Upper lobe of left lung (tissue), 6 donors: Measurements from ENCODE around the gene FAM83D. TPM values are rescaled to one million over a fixed set of nuclear protein-coding genes. Genes with fewer than 3 reads are reported as not detected.

Experiments
- ATAC-seq, 2 donors: fragments of 200-7000 bp; cut with Tn5 transposase; one replicate each; pipeline ENCODE4 v1.9.1; 2022; ENCODE audit warnings: mild to moderate bottlenecking in 2 of 2, moderate library complexity in 2 of 2; ENCODE audit not compliant: low FRiP score in 2 of 2
- DNase-seq, 2 donors: peaks; one replicate each; pipeline ENCODE4 v3.0.0-alpha.2; 2019 to 2020
- H3K27ac ChIP-seq, 4 donors: fragments of 200-600 bp; sonication (generic); one replicate each; pipeline ENCODE4 v1.5.1; 2016 to 2019
- H3K27me3 ChIP-seq, 4 donors: fragments of 200-600 bp; sonication (generic); one replicate each; pipeline ENCODE4 v1.5.1; 2017 to 2019
- H3K36me3 ChIP-seq, 4 donors: fragments of 200-600 bp; sonication (generic); one replicate each; pipeline ENCODE4 v1.5.1; 2016 to 2019
- H3K4me1 ChIP-seq, 4 donors: fragments of 200-600 bp; sonication (generic); one replicate each; pipeline ENCODE4 v1.5.1; 2018 to 2019
- H3K4me3 ChIP-seq, 4 donors: fragments of 200-600 bp; sonication (generic); one replicate each; pipeline ENCODE4 v1.5.1; 2017 to 2019; ENCODE audit warnings: mild to moderate bottlenecking in 2 of 4, moderate library complexity in 1 of 4
- H3K9me3 ChIP-seq, 4 donors: fragments of 200-600 bp; sonication (generic); one replicate each; pipeline ENCODE4 v1.5.1; 2018 to 2019
- EP300 ChIP-seq, 4 donors: sonication (generic); formaldehyde crosslinking; IDR thresholded peaks; one replicate each; pipeline ENCODE4 v1.5.1; 2017; ENCODE audit warnings: antibody characterized with exemption in 4 of 4, control low read depth in 2 of 4
- POLR2A ChIP-seq, 4 donors: fragments of 450-650 bp; IDR thresholded peaks; one replicate each; pipeline ENCODE4 v1.5.1; 2016 to 2017; ENCODE audit warnings: antibody characterized with exemption in 4 of 4, mild to moderate bottlenecking in 2 of 4
- POLR2AphosphoS5 ChIP-seq, 2 donors: sonication (generic); formaldehyde crosslinking; IDR thresholded peaks; one replicate each; pipeline ENCODE4 v1.5.1; 2017; ENCODE audit warnings: antibody characterized with exemption in 2 of 2
- WGBS, 2 donors: methylation state at CpG; one replicate each; pipeline ENCODE4 v1.1.5; 2017 to 2018; 5-methylcytosine and 5-hydroxymethylcytosine counted together
- total RNA-seq, 6 donors: library from RNA; depleted of rRNA in 4 of 6; stranded (reverse); fragments of >200 nt in 4 of 6; gene quantifications; one replicate each; pipeline versions ENCODE4 v1.1.0 to v1.2.1, GENCODE V29; 2016 to 2021
- TF ChIP-seq, protein P1 (sequence below), 6 experiments: fragments of 450-650 bp in 4 of 6; fragments of 200-600 bp in 2 of 6; sonication (generic) in 2 of 6; IDR thresholded peaks; one replicate each; pipeline ENCODE4 v1.5.1; 2016 to 2019; ENCODE audit warnings: antibody characterized with exemption in 6 of 6
- donor health status: DM: no; HTN: no; CAD: no; lungs with moderate emphysema.
- donor health status: DM: no; HTN: yes; CAD: no; lungs with severe emphysema.

Gene FAM83D
- total RNA-seq, 6 donors from 2014 or later, result 1.0 to 4.8 (median 3.0) TPM

DNA sequence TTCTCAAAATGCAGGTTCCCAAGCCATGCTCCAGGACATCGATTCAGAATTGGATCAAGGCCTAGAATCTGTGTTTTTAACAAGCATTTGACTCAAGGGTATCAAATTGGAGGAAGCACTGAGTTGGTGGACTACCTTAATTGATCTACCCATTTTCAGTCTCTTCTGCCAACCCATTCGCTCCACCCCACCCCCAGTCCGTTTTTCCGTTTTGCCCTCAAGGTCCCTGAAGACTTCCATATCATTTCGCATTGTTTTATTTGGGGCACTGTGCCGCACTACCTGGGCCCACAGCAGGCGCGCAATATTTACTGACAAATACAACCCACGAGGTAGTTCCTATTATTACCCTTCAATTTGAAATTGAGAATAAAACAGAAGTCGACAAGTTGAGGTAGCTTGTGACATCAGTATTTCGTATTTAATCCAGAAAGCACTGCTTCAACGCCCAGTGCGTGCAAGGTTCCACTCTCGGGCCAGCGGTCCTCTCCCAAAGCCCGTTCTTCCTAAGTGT is 35.4 kb downstream of the FAM83D start:
- Histone ChIP-seq H3K4me1 (peaks cover 9 to 14% (median 14%) of the 10 kb centered on the region in 4 donors), H3K36me3 (peaks cover 0 to 5% (median 0%) of the 10 kb centered on the region in 4 donors), H3K9me3 (no peaks in the 10 kb centered on the region), H3K27me3 (no peaks in the 10 kb centered on the region), H3K4me3 (peak overlapping the region; percentile 54 to 94 (median 89)), H3K27ac (peak overlapping the region; percentile 55 to 90 (median 86))
- TF ChIP-seq POLR2A (IDR thresholded peaks at IDR 0.05), result no peak
- TF ChIP-seq EP300 (IDR thresholded peaks at IDR 0.05), result no peak
- TF ChIP-seq POLR2AphosphoS5 (IDR thresholded peaks at IDR 0.05), result no peak
- TF ChIP-seq, protein P1, sequence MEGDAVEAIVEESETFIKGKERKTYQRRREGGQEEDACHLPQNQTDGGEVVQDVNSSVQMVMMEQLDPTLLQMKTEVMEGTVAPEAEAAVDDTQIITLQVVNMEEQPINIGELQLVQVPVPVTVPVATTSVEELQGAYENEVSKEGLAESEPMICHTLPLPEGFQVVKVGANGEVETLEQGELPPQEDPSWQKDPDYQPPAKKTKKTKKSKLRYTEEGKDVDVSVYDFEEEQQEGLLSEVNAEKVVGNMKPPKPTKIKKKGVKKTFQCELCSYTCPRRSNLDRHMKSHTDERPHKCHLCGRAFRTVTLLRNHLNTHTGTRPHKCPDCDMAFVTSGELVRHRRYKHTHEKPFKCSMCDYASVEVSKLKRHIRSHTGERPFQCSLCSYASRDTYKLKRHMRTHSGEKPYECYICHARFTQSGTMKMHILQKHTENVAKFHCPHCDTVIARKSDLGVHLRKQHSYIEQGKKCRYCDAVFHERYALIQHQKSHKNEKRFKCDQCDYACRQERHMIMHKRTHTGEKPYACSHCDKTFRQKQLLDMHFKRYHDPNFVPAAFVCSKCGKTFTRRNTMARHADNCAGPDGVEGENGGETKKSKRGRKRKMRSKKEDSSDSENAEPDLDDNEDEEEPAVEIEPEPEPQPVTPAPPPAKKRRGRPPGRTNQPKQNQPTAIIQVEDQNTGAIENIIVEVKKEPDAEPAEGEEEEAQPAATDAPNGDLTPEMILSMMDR (IDR thresholded peaks at IDR 0.05), result no peak
- DNase-seq (no peak), ATAC-seq (no peak)
- 15 to 16% methylated on average over 11 to 16 of the region's 16 CpGs for WGBS, 2 donors

DNA sequence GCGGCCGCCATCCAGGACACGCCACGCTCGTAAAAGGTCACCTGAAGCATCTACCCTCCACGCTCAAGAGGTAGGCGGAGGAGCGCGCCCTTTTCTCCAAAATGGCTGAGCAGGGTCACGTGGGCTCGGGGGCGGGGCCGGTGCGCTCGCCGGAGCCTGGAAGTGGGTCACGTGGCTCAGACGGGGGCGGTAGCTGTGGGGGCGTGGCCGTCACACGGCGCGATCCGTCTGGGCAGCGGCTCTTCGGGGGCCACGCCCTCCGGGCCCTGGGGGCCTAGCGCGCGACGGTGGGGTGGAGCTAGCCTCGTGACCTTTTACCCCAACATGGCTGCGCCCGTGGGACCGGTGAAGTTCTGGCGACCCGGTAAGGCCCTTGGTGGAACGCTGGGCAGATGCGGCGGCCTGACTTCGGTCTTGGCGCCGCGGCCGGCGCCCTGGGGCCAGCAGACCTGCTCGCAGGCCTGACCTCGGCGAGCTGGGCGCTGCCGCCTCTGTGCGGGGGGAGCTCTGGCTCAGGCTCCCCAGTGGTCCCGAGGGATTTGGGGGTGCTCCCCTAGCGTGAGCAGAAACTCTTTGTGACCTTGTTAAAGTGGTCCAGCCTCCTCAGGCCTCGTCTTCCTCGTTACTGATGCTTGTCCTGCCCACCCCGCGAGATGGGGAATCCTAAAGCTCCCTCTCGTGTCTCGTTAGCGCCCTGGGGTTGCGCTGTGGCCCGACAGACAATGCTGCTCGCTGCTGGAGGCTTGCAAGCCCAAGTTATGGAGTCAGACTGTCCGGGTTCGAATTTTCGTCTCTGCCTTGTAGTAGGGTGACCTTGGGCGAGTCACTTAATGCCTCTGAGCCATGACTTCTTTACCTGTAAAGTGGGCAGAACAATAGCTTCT is 36.1 kb downstream of the FAM83D start, which contains the start of gene DHX35:
Gene DHX35, plus strand, starts transcription at position 301 of the 884 bp plus-strand sequence. Its CDS starts 24 bp downstream, at position 325.
- WGBS, 2 donors, result 1% methylated on average over 13 to 43 of the region's 70 CpGs
- ATAC-seq (peak; percentile 100), DNase-seq (peak; percentile 99 to 100)
- peaks cover 9 to 14% (median 14%) of the 10 kb centered on the region in 4 donors for H3K4me1 ChIP-seq
- H3K27ac ChIP-seq, result peak within 1 kb of the TSS; percentile 86 to 90 (median 88)
- H3K27me3 ChIP-seq, result no peaks in the 10 kb centered on the region
- peaks cover 0 to 5% (median 0%) of the 10 kb centered on the region in 4 donors for H3K36me3 ChIP-seq
- TF ChIP-seq EP300 (IDR thresholded peaks at IDR 0.05), result no peak
- TF ChIP-seq, protein P1 (IDR thresholded peaks at IDR 0.05), result peak in 2 of 6 experiments; percentile 10 to 27
- TF ChIP-seq POLR2AphosphoS5 (IDR thresholded peaks at IDR 0.05), result peak; percentile 55 to 72
- peak in 2 of 4 donors; percentile 62 to 64 for TF ChIP-seq POLR2A (IDR thresholded peaks at IDR 0.05)
- no peaks in the 10 kb centered on the region for H3K9me3 ChIP-seq
- peak within 1 kb of the TSS; percentile 87 to 96 (median 92) for H3K4me3 ChIP-seq

DNA sequence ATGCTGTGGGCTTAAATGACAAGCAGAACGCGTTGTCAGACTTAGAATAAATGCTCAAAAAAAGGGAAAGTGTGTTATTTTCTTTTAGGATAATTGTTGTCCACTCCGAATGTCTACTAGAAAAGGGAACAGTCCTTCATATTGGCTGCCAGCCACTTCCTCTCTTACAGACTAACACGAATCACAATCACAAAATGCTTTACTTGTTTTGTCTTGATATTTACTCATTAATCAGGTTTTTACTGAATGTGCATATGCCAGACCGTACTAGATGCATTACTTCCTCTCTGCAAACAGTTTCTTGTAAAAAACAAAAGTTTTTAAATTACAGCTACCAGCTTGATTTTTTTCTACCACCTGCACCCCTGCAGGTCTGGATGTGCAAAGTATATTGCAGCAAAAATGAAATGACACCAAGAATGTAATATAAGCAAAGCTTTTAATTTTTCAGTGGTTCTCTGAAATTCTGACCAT is 36.7 kb downstream of the FAM83D start:
- Histone ChIP-seq H3K4me1 (peaks cover 9 to 14% (median 14%) of the 10 kb centered on the region in 4 donors), H3K36me3 (peaks cover 0 to 5% (median 0%) of the 10 kb centered on the region in 4 donors), H3K9me3 (no peaks in the 10 kb centered on the region), H3K27me3 (no peaks in the 10 kb centered on the region), H3K4me3 (peak overlapping the region; percentile 87 to 96 (median 92)), H3K27ac (peak overlapping the region; percentile 86 to 90 (median 88))
- WGBS, 2 donors, result 0 to 4% methylated on average over 5 of the region's 5 CpGs
- no peak for ATAC-seq
- no peak for DNase-seq
- TF ChIP-seq EP300 (IDR thresholded peaks at IDR 0.05) (no peak), POLR2AphosphoS5 (IDR thresholded peaks at IDR 0.05) (no peak), POLR2A (IDR thresholded peaks at IDR 0.05) (no peak)
- TF ChIP-seq, protein P1 (IDR thresholded peaks at IDR 0.05), result no peak

DNA sequence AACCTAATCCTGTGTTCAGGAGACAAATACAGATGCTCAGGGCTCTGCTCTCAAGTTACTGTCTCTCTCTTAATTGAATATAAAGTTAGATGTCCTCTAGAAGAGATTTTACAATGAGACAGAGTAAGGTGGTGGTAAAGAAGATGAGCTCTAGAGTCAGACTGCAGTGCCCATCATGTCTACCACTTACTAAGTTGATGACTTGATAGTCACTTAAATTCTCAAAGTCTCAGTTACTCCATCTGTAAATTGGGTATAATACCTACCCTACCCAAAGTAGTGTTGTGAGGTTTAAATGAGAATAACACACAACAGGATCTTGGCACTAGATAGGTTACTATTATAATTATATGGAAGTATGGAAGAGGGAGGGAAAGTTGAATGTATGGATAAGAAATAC is 37.5 kb downstream of the FAM83D start:
- TF ChIP-seq POLR2A (IDR thresholded peaks at IDR 0.05) (no peak), POLR2AphosphoS5 (IDR thresholded peaks at IDR 0.05) (no peak), EP300 (IDR thresholded peaks at IDR 0.05) (no peak)
- TF ChIP-seq, protein P1 (IDR thresholded peaks at IDR 0.05), result no peak
- Histone ChIP-seq H3K27ac (no peak overlapping the region), H3K9me3 (no peaks in the 10 kb centered on the region), H3K36me3 (peaks cover 0 to 5% (median 0%) of the 10 kb centered on the region in 4 donors), H3K4me1 (peaks cover 9 to 14% (median 14%) of the 10 kb centered on the region in 4 donors), H3K27me3 (no peaks in the 10 kb centered on the region), H3K4me3 (no peak overlapping the region)
- DNase-seq, result no peak
- no peak for ATAC-seq
